Retina (tissue), 1 donor: ENCODE measurements around the gene SDK2.
A peak's percentile ranks its signal among the peaks of the same experiment; 100 is the strongest.

Source experiments
- DNase-seq: peaks from one replicate; pipeline ENCODE4 v3.0.0-alpha.2; 2016

The SDK2 gene

GRCh38 chr17:73352261-73352660, 292.0 kb downstream of the SDK2 start:
- DNase-seq: no peak

GRCh38 chr17:73351764-73352163, 292.5 kb downstream of the SDK2 start:
- DNase-seq: no peak

GRCh38 chr17:73350864-73351263, 293.4 kb downstream of the SDK2 start:
- DNase-seq: no peak

- DNase-seq: no peak
Measured at GRCh38 chr17:73349647-73350046, 294.6 kb downstream of the SDK2 start.

GRCh38 chr17:73349138-73349537, 295.1 kb downstream of the SDK2 start:
- peak; percentile 61 for DNase-seq

- DNase-seq: no peak
Measured at GRCh38 chr17:73348829-73349095, 295.5 kb downstream of the SDK2 start.

- no peak for DNase-seq
Measured at GRCh38 chr17:73348018-73348828, 296.0 kb downstream of the SDK2 start.

- no peak for DNase-seq
Measured at GRCh38 chr17:73347351-73347750, 296.9 kb downstream of the SDK2 start.

GRCh38 chr17:73346501-73347162, 297.6 kb downstream of the SDK2 start:
- DNase-seq: no peak

- DNase-seq: no peak
Measured at GRCh38 chr17:73343739-73344454, 300.3 kb downstream of the SDK2 start.

GRCh38 chr17:73343168-73343634, 301.0 kb downstream of the SDK2 start:
- DNase-seq: peak; percentile 94

GRCh38 chr17:73342541-73343167, 301.6 kb downstream of the SDK2 start:
- no peak for DNase-seq

- DNase-seq: peak; percentile 88
Measured at GRCh38 chr17:73342050-73342522, 302.2 kb downstream of the SDK2 start.

GRCh38 chr17:73341350-73342049, 302.7 kb downstream of the SDK2 start:
- DNase-seq: no peak

GRCh38 chr17:73340093-73340596, 304.1 kb downstream of the SDK2 start:
- no peak for DNase-seq

- no peak for DNase-seq
Measured at GRCh38 chr17:73338566-73339197, 305.6 kb downstream of the SDK2 start.

GRCh38 chr17:73338050-73338521, 306.2 kb downstream of the SDK2 start:
- no peak for DNase-seq

- no peak for DNase-seq
Measured at GRCh38 chr17:73337330-73337710, 306.9 kb downstream of the SDK2 start.

- peak; percentile 45 for DNase-seq
Measured at GRCh38 chr17:73336408-73337329, 307.6 kb downstream of the SDK2 start.

GRCh38 chr17:73335591-73336407, 308.4 kb downstream of the SDK2 start:
- DNase-seq: no peak
